NCI-H2171 (cell line): ENCODE results near the gene OAF.

Experiments
- DNase-seq: peaks from one replicate; lab custom pipeline; 2025; lab: John Stamatoyannopoulos, UW

OAF gene

DNA sequence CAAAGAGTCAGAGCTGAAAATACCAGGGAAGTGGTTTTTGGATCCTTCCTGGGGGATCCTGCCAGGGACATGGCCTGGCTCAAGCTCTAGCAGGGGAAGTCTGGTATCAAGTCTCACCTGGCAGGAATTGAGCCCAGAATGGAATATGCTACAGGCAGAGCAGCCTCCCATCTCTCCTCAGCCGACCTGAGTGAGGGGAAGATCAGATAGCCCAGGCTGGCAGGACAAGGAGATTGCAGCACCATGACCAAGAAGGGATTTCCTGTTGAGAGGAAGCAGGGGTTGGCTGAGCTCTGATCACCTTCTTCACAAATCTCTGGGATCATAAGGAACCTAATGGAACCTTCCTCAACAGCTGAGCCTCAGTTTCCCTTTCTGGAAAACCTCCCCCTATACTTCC is 13.0 kb downstream of the OAF start:
- no peak for DNase-seq

GRCh38 chr11:120224361-120224760 is 13.5 kb downstream of the OAF start:
- no peak for DNase-seq

- no peak for DNase-seq
These were observed 14.4 kb downstream of the OAF start for GRCh38 chr11:120224972-120225909.

GRCh38 chr11:120226242-120226641 is 15.4 kb downstream of the OAF start:
- DNase-seq, result no peak

DNA sequence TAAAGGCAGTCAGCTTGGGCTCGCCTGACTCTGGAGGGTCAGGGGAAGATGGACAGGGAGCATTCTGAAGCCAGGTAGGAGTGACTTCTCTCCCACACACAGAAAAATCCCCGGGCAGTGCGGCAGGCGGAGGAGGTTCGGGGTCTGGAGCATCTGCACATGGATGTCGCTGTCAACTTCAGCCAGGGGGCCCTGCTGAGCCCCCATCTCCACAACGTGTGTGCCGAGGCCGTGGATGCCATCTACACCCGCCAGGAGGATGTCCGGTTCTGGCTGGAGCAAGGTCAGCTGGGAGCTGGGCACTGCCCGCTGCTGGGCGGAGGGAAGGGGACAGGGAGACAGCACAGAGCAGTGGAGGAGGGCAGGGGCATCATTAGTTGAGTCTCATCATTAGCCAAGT is 15.9 kb downstream of the OAF start:
- no peak for DNase-seq

DNA sequence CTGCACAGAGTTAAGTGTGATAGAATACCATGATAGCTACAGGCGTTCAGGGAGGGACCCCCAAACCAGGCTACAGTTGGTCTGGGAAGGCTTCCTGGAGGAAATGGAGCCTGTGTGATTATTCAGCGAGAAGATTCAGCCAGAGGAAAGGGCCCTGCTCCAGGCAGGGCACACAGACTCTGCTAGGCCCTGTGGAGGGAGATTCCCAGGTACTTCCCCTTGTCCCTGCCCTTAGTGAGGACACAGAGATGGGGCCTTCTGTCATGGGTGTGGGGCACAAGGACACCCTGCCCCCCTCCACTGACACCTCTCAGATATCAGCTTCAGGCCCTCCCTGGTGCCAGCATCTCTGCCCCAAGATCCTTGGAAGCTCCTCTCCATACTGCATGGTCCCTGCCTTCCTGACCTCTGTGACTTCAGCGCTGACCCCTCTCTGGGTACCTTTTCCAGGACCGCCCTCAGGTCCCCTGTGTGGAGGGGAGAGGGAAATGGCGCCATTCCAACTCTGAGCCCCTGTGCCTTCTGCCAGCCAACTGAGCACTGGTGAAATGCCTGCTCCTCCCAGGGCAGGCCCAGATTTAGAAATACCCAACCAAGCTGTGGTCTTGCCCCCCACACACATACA is 16.5 kb downstream of the OAF start:
- no peak for DNase-seq

- no peak for DNase-seq
These were observed 18.1 kb downstream of the OAF start for GRCh38 chr11:120228794-120229384.

- DNase-seq, result no peak
These were observed 18.9 kb downstream of the OAF start for GRCh38 chr11:120229451-120230424.

DNA sequence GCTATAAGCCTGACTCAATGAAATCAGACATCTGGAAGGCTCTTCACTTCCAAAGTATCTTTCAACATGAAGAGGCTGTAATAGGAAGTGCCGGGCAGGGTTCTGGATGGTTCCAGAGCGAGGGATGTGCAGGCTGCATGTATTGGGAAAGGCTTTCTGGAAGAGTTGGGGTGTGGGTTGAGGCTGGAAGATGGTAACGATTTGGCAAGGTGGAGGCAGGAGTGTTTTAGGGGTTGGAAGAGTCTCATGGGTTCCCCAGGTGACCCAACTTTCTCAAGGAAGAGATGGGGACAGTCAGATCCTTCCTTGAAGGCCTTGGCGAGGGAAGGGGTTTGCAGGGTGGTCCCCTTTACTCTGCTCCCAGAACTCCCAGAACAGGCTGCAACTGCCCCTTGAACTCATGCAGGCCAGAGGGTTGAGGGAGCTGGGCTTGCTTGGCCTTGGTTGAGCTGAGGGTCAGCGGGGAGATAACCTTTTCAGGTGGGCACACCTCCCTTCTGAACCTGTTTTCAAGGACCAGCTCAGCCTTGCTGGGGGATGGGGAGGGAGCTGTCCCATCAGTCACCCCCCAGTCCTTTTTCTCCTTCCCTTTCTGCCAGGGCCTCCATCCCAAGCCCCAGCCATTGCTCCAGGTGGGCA is 19.7 kb downstream of the OAF start:
- DNase-seq, result no peak

GRCh38 chr11:120231963-120232362 is 21.1 kb downstream of the OAF start:
- no peak for DNase-seq

GRCh38 chr11:120233207-120233803 is 22.5 kb downstream of the OAF start:
- no peak for DNase-seq

DNA sequence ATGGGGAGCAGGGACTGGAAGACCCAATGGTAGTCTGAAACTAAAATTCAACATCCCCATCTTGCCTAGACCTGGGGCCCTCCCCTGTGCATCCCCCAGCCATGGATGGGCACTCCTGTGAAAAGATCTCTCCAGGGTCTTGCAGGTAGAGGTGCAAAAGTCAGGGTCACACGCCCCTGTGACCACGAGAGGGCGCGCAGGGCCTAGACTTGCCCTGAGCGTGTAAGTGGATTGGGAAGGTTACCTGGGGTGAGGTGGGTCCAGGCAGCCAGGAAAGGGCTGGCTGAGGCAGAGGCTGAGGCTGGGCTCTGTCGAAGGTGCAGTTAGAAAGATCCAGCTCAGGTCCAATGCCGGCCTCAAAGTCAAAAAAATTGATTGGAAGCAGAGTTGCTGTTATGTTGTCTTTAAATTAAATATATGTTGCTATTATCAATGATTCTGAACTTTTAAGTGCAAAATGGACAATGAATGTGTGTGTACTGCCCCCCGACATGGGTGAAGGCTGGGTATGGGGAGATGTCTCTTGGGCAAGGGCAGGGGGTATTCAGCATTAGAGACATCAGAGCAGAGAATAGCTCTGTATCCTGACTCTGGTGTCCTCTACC is 24.3 kb downstream of the OAF start:
- DNase-seq, result no peak

GRCh38 chr11:120236169-120237107 is 25.6 kb downstream of the OAF start:
- DNase-seq, result no peak

DNA sequence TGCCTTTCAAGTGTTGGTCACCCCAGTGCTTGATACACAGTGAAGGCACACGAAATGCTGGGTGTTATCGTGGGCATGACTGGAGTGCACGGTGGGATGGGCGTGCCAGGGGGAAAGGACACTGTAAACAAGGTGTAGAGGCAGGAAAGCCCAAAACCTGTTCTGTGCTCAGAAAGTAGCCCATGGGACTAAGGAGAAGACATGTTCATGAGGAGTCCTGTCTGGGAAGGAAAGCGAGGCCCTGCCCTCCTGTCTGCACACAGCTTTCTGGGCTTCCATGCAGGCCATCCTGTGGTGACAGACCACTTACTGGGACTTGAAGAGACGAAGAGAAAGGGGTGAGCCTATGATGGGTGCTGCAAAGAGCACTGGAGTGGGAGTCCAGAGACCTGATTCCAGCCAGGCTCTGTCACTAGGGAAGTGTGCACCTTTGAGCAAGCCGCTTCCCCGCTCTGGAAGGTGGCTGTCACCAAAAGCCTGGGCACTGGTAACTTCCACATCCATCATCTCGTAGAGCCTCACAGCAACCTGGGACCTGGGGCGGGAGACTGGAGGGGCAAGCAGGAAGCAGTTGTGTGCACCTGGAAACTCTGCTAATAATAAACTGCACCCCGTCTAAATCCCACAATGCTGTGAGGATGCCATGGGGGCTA is 28.3 kb downstream of the OAF start:
- no peak for DNase-seq

- DNase-seq, result peak; percentile 12
These were observed 29.1 kb downstream of the OAF start, which contains the start of gene POU2F3 for GRCh38 chr11:120239713-120240640. POU2F3 (plus strand) TSS chr11:120240140; CDS start chr11:120240344, 204 bp downstream.

DNA sequence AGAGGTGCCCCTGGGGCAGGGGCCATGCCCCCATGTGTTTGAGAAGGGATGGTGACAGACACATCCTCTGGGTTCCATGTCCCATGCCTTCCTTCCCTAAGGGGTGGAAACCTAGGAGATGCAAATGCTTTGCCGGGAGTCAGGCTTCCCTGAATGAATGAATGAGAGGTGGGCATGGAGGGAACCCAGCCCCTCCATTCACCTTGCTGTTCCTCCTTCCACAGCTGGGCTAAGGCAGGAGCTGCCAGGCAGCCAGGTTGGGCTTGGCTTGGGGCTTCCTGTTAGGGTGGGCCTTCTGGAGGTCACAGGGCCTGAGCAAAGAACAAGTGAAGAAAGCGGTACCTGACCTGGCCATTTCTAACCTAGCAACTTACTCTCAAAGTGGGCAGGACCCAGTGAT is 30.0 kb downstream of the OAF start:
- no peak for DNase-seq

GRCh38 chr11:120241277-120241676 is 30.4 kb downstream of the OAF start:
- no peak for DNase-seq

GRCh38 chr11:120243221-120243620 is 32.4 kb downstream of the OAF start:
- no peak for DNase-seq
